Testis (tissue), 3 donors: ENCODE data around the gene U2SURP. TPM values are rescaled to one million over a fixed set of nuclear protein-coding genes. Genes with fewer than 3 reads are reported as not detected.

Experiments used
- DNase-seq: peaks from one replicate; pipeline ENCODE4 v3.0.0-alpha.2; 2019
- H3K27ac ChIP-seq, 2 donors: fragments of 200-600 bp; sonication (generic); one replicate each; pipeline ENCODE4 v1.5.1; 2019
- H3K27me3 ChIP-seq: fragments of 200-600 bp; sonication (generic); one replicate; pipeline ENCODE4 v1.5.1; 2019
- H3K36me3 ChIP-seq: fragments of 200-600 bp; sonication (generic); one replicate; pipeline ENCODE4 v1.5.1; 2017; ENCODE audit warnings: low read depth; ENCODE audit errors: missing control alignments
- H3K4me1 ChIP-seq: fragments of 200-600 bp; sonication (generic); one replicate; pipeline ENCODE4 v1.5.1; 2019
- H3K4me3 ChIP-seq, 2 donors: fragments of 200-600 bp; sonication (generic); one replicate each; pipeline ENCODE4 v1.5.1; 2017 to 2019
- H3K9me3 ChIP-seq: fragments of 200-600 bp; sonication (generic); one replicate; pipeline ENCODE4 v1.5.1; 2017
- CTCF ChIP-seq, 3 experiments: fragments of 450-650 bp in 2 of 3; fragments of 200-600 bp in 1 of 3; sonication (generic) in 1 of 3; IDR thresholded peaks; one replicate each; pipeline ENCODE4 v1.5.1; 2016 to 2019; ENCODE audit warnings: antibody characterized with exemption in 3 of 3, mild to moderate bottlenecking in 2 of 3, moderate library complexity in 1 of 3
- POLR2A ChIP-seq: fragments of 450-650 bp; IDR thresholded peaks from one replicate; pipeline ENCODE4 v1.6.1; 2017; ENCODE audit warnings: antibody characterized with exemption, mild to moderate bottlenecking, moderate library complexity
- WGBS, 2 donors: methylation state at CpG; one replicate each; pipeline ENCODE4 v1.1.5; 2018; 5-methylcytosine and 5-hydroxymethylcytosine counted together
- intact Hi-C: fragments of 100-400 bp; cut with DNase I; formaldehyde crosslinking; loops from one replicate; pipeline ENCODE4 v1.15.1; 2023; ENCODE audit warnings: low total_unique reads
- polyA plus RNA-seq: library from polyadenylated mRNA; stranded (reverse); fragments of 350-450 nt; fragmentation: Illumina TruSeq; extraction: RNeasy Lipid Tissue Mini Kit (QIAGEN cat#74804); gene quantifications from one replicate; pipeline ENCODE4 v1.2.3, GENCODE V29; 2014; ENCODE audit warnings: low read depth, low replicate concordance; ENCODE audit not compliant: insufficient read depth
- total RNA-seq, 2 donors: library from RNA; depleted of rRNA; stranded (reverse); fragments of >200 nt; gene quantifications; one replicate each; pipeline ENCODE4 v1.2.3, GENCODE V29; 2016

The U2SURP gene
- total and polyA plus RNA-seq, 3 donors from 2014 or later = 38.1 to 112 (median 110) TPM

GRCh38 chr3:143004823-143005222 lies 3.5 kb downstream of the U2SURP start:
- no peak overlapping the region for H3K27ac ChIP-seq
- H3K36me3 ChIP-seq = no peaks in the 10 kb centered on the region
- TF ChIP-seq POLR2A = no peak
- TF ChIP-seq CTCF (IDR thresholded peaks at IDR 0.05) = no peak
- H3K9me3 ChIP-seq = no peaks in the 10 kb centered on the region
- no peaks in the 10 kb centered on the region for H3K27me3 ChIP-seq
- intact Hi-C loops = no loop called here
- H3K4me1 ChIP-seq = peaks cover 9% of the 10 kb centered on the region
- 53 to 73% methylated on average over 2 of the region's 2 CpGs for WGBS, 2 donors
- no peak overlapping the region for H3K4me3 ChIP-seq
- no peak for DNase-seq

- intact Hi-C loops = no loop called here
- Histone ChIP-seq H3K27me3 (no peaks in the 10 kb centered on the region), H3K9me3 (no peaks in the 10 kb centered on the region), H3K4me1 (no peaks in the 10 kb centered on the region), H3K27ac (no peak overlapping the region), H3K4me3 (no peak overlapping the region), H3K36me3 (no peaks in the 10 kb centered on the region)
- no peak for DNase-seq
- 77 to 78% methylated on average over 3 of the region's 3 CpGs for WGBS, 2 donors
- TF ChIP-seq CTCF (IDR thresholded peaks at IDR 0.05) = no peak
Measured at GRCh38 chr3:143010024-143010423, 8.7 kb downstream of the U2SURP start.

GRCh38 chr3:143011705-143012104 lies 10.3 kb downstream of the U2SURP start:
- no peaks in the 10 kb centered on the region for H3K9me3 ChIP-seq
- H3K27me3 ChIP-seq = no peaks in the 10 kb centered on the region
- H3K36me3 ChIP-seq = no peaks in the 10 kb centered on the region
- H3K4me1 ChIP-seq = no peaks in the 10 kb centered on the region
- WGBS, 2 donors = 89% methylated on average over 3 of the region's 3 CpGs
- no peak for DNase-seq
- no peak for TF ChIP-seq POLR2A
- no peak overlapping the region for H3K4me3 ChIP-seq
- intact Hi-C loops = no loop called here
- no peak overlapping the region for H3K27ac ChIP-seq

GRCh38 chr3:143014921-143015320 lies 13.6 kb downstream of the U2SURP start:
- Histone ChIP-seq H3K27me3 (no peaks in the 10 kb centered on the region), H3K4me1 (no peaks in the 10 kb centered on the region), H3K9me3 (no peaks in the 10 kb centered on the region), H3K36me3 (no peaks in the 10 kb centered on the region), H3K27ac (no peak overlapping the region), H3K4me3 (no peak overlapping the region)
- intact Hi-C loops = no loop called here
- no peak for DNase-seq
- TF ChIP-seq CTCF (IDR thresholded peaks at IDR 0.05) (no peak), POLR2A (no peak)

- H3K4me3 ChIP-seq = no peak overlapping the region
- no peaks in the 10 kb centered on the region for H3K4me1 ChIP-seq
- intact Hi-C loops = no loop called here
- no peaks in the 10 kb centered on the region for H3K36me3 ChIP-seq
- no peak overlapping the region for H3K27ac ChIP-seq
- WGBS, 2 donors = 86 to 89% methylated on average over 3 of the region's 3 CpGs
- no peak for TF ChIP-seq POLR2A
- peak in 1 of 3 experiments; percentile 61 for TF ChIP-seq CTCF (IDR thresholded peaks at IDR 0.05)
- no peak for DNase-seq
- H3K27me3 ChIP-seq = no peaks in the 10 kb centered on the region
- H3K9me3 ChIP-seq = no peaks in the 10 kb centered on the region
Measured at GRCh38 chr3:143016321-143016972, 15.1 kb downstream of the U2SURP start.
